ENCODE measurements around the gene BTNL3. TPM values are rescaled to one million over a fixed set of nuclear protein-coding genes. Genes with fewer than 3 reads are reported as not detected.

The BTNL3 gene
- total and polyA plus RNA-seq, 9 of the 15 experiments (the other 6 are each of a cell fraction or from before 2014, with no cell fraction given): 0.03 to 0.44 (median 0.04) TPM; not detected in 4

DNA sequence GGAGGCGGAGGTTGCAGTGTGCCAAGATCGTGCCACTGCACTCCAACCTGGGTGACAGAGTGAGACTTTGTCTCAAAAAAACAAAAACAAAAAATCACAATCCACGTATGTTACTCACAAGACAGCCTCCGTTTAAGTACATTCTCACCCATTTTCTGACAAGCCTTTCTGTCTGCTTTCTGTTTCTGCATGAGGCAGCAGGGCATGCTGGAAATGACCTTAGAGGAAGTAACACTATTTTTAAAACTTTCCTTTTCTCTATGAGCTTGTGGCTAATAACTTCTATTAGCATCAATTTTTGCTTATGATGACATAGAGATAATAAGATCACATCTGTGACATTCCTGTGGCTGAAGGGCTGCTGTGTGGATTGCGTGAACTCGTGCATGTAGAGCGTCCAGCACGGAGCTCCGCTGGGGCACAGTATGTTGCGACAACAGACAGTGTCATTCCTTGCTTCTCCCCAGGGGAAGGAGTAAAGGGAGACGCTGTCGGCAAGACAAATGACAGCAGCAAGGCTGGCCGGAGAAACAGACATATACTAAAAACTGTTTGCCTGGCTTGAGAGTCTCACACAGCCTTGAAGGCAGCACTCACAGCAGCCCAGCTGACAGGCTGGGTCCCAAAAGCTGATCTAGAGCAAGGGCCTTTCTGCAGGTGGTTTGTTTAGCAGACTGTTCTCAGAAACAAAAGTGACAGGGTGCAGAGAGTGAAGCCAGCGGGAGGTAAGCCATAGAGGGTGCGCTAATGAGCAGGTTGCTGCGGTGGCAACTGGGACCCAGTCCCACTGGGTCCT, 1.6 kb downstream of the BTNL3 start:
- Histone ChIP-seq H3K9ac (ENCODE audit: insufficient read depth in 1 of 2, low read depth in 2 of 2, low read length in 2 of 2) (no peak overlapping the region), H3K36me3 (ENCODE audit: control insufficient read depth, insufficient read depth, low read length) (no peaks in the 10 kb centered on the region), H3K9me1 (ENCODE audit: control insufficient read depth, insufficient read depth, low read length) (no peaks in the 10 kb centered on the region), H3K4me1 (replicated peaks in 1 of 2; ENCODE audit: control insufficient read depth in 2 of 2, insufficient read depth in 2 of 2, low read length in 2 of 2) (no peaks in the 10 kb centered on the region), H2AFZ (ENCODE audit: low read depth, low read length) (no peak overlapping the region), H4K20me1 (replicated peaks; ENCODE audit: control insufficient read depth, insufficient read depth, low read length) (no peaks in the 10 kb centered on the region), H3K79me2 (ENCODE audit: control insufficient read depth, insufficient read depth, low read length) (no peaks in the 10 kb centered on the region), H3K4me2 (ENCODE audit: insufficient read depth, low read length) (no peak overlapping the region), H3K4me3 (no peak overlapping the region), H3K27ac (ENCODE audit: extremely low read depth, low read depth, low read length) (no peak overlapping the region), H3K27me3 (ENCODE audit: control insufficient read depth in 2 of 2, insufficient read depth in 2 of 2, low read length in 2 of 2) (no peaks in the 10 kb centered on the region), H3K9me3 (replicated peaks; ENCODE audit: control insufficient read depth, insufficient read depth, low read depth, low read length) (no peaks in the 10 kb centered on the region)
- ATAC-seq (no peak), DNase-seq (ENCODE audit: extremely low read depth in 1 of 4, low spot score in 3 of 4) (no peak), FAIRE-seq (no peak)
- TF ChIP-seq, protein P1, sequence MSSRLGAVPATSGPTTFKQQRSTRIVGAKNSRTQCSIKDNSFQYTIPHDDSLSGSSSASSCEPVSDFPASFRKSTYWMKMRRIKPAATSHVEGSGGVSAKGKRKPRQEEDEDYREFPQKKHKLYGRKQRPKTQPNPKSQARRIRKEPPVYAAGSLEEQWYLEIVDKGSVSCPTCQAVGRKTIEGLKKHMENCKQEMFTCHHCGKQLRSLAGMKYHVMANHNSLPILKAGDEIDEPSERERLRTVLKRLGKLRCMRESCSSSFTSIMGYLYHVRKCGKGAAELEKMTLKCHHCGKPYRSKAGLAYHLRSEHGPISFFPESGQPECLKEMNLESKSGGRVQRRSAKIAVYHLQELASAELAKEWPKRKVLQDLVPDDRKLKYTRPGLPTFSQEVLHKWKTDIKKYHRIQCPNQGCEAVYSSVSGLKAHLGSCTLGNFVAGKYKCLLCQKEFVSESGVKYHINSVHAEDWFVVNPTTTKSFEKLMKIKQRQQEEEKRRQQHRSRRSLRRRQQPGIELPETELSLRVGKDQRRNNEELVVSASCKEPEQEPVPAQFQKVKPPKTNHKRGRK (tag; IDR thresholded peaks at IDR 0.05): no peak
- TF ChIP-seq NR2C2 (CRISPR knock-in tag; IDR thresholded peaks at IDR 0.05) (no peak), NR2C2 (tag; IDR thresholded peaks at IDR 0.05) (no peak), MBD1 (CRISPR knock-in tag; IDR thresholded peaks at IDR 0.05) (no peak), CAMTA2 (CRISPR knock-in tag; conservative IDR thresholded peaks at IDR 0.05) (no peak), ARHGAP35 (IDR thresholded peaks at IDR 0.05; ENCODE audit: partially characterized antibody) (no peak), PCBP1 (IDR thresholded peaks at IDR 0.05; ENCODE audit: low read depth, low read length, poor library complexity, severe bottlenecking) (no peak)
- no TSS peak for BruUV-seq (replicated peaks)
- ChIA-PET POLR2A (no interaction called here), CTCF (ENCODE audit: low intra/inter-chr PET ratio) (no interaction called here)
- intact Hi-C loops (cut with micrococcal nuclease) (no loop called here), in situ Hi-C loops (cut with MboI) (no loop called here)
- WGBS (ENCODE audit: insufficient coverage, low coverage, missing lambda C conversion rate): no CpG with 5 or more reads among the region's 16 CpGs
